HUES48 (cell line): ENCODE data around the gene AVPR1B.
"Not testable (repeated sequence)": the region's sequence is repeated elsewhere in the genome, so short reads cannot be mapped to it uniquely, and the experiment has no call there.

Experiments
- H3K27ac ChIP-seq: one replicate; pipeline ENCODE4 v1.7.0; 2013; ENCODE audit warnings: low read depth, low read length, inconsistent platforms
- H3K27me3 ChIP-seq: 2 replicates; pipeline ENCODE4 v1.6.1; 2013; ENCODE audit warnings: mild to moderate bottlenecking, low read length; ENCODE audit not compliant: control insufficient read depth, insufficient read depth
- H3K36me3 ChIP-seq: 2 replicates; pipeline ENCODE4 v1.6.1; 2013; ENCODE audit warnings: low read length; ENCODE audit not compliant: control insufficient read depth, insufficient read depth
- H3K4me1 ChIP-seq: 2 replicates; pipeline ENCODE4 v1.6.1; 2013; ENCODE audit warnings: mild to moderate bottlenecking, low read length; ENCODE audit not compliant: control insufficient read depth, insufficient read depth
- H3K4me3 ChIP-seq: 2 replicates; pipeline ENCODE4 v1.5.1; 2013; ENCODE audit warnings: mild to moderate bottlenecking, low read depth, low read length
- H3K9ac ChIP-seq: 2 replicates; pipeline ENCODE4 v1.6.1; 2013; ENCODE audit warnings: mild to moderate bottlenecking, low read depth, low read length, moderate library complexity
- H3K9me3 ChIP-seq: 2 replicates; pipeline ENCODE4 v1.6.1; 2013; ENCODE audit warnings: low read length; ENCODE audit not compliant: control insufficient read depth, insufficient read depth

The AVPR1B gene

DNA sequence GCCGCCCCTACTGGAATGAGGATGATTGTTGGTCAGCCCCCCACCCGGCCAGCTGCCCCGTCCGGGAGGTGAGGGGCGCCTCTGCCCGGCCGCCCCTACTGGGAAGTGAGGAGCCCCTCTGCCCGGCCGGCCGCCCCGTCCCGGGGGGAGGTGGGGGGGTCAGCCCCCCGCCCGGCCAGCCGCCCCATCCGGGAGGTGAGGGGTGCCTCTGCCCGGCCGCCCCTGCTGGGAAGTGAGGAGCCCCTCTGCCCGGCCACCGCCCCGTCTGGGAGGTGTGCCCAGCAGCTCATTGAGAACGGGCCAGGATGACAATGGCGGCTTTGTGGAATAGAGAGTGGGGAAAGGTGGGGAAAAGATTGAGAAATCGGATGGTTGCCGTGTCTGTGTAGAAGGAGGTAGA is 52.7 kb downstream of the AVPR1B start:
- not testable (repeated sequence) for H3K27me3 ChIP-seq, H3K9me3 ChIP-seq, H3K4me1 ChIP-seq, H3K4me3 ChIP-seq, H3K36me3 ChIP-seq, H3K27ac ChIP-seq, H3K9ac ChIP-seq

GRCh38 chr1:206064001-206064400 is 53.2 kb downstream of the AVPR1B start:
- H3K4me3 ChIP-seq, H3K9me3 ChIP-seq, H3K36me3 ChIP-seq, H3K27me3 ChIP-seq, H3K4me1 ChIP-seq, H3K9ac ChIP-seq, H3K27ac ChIP-seq: not testable (repeated sequence)

GRCh38 chr1:206062464-206062863 is 54.7 kb downstream of the AVPR1B start:
- no peaks in the 10 kb centered on the region for H3K4me1 ChIP-seq
- no peaks in the 10 kb centered on the region for H3K27me3 ChIP-seq
- no peak overlapping the region for H3K27ac ChIP-seq
- peaks cover 10% of the 10 kb centered on the region; the same call in 1 of the 2 replicates for H3K9me3 ChIP-seq
- H3K4me3 ChIP-seq, result no peak overlapping the region
- no peak overlapping the region for H3K9ac ChIP-seq
- no peaks in the 10 kb centered on the region for H3K36me3 ChIP-seq

DNA sequence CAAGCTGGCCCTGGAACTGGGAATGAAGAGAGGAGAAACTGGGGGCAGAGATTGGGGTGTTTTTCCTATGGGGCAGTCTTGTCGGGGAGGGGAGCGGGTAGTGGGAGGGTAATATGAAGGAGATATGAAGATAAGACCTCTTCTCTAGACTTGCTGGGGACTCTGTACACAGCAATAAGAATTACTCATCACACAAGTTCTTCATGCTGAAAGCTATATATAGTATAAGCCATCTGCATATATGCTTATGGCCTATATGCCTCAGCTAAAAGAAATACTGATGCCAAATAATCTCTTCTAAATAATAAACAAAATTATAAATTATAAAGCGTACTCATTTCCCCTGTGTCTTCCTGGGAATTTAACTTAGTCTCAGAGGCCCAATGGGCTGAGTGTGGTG is 56.3 kb downstream of the AVPR1B start:
- Histone ChIP-seq H3K9ac (no peak overlapping the region), H3K27me3 (no peaks in the 10 kb centered on the region), H3K36me3 (no peaks in the 10 kb centered on the region), H3K9me3 (peaks cover 10% of the 10 kb centered on the region; the same call in 1 of the 2 replicates), H3K4me3 (no peak overlapping the region), H3K4me1 (no peaks in the 10 kb centered on the region), H3K27ac (no peak overlapping the region)
